DND-41 (cell line): ENCODE results near the gene ARHGAP6.

Experiments used
- CTCF ChIP-seq: IDR thresholded peaks from 2 replicates; pipeline ENCODE4 v1.5.1; 2012; ENCODE audit warnings: borderline replicate concordance, low read length, moderate library complexity, mild to moderate bottlenecking; ENCODE audit not compliant: poor library complexity, severe bottlenecking; ENCODE audit errors: extremely low read depth
- EZH2 ChIP-seq: IDR thresholded peaks from 3 replicates; pipeline ENCODE4 v1.6.1; 2012; ENCODE audit warnings: borderline replicate concordance, low read depth, mild to moderate bottlenecking, moderate library complexity, low read length, inconsistent platforms; ENCODE audit not compliant: severe bottlenecking

DNA sequence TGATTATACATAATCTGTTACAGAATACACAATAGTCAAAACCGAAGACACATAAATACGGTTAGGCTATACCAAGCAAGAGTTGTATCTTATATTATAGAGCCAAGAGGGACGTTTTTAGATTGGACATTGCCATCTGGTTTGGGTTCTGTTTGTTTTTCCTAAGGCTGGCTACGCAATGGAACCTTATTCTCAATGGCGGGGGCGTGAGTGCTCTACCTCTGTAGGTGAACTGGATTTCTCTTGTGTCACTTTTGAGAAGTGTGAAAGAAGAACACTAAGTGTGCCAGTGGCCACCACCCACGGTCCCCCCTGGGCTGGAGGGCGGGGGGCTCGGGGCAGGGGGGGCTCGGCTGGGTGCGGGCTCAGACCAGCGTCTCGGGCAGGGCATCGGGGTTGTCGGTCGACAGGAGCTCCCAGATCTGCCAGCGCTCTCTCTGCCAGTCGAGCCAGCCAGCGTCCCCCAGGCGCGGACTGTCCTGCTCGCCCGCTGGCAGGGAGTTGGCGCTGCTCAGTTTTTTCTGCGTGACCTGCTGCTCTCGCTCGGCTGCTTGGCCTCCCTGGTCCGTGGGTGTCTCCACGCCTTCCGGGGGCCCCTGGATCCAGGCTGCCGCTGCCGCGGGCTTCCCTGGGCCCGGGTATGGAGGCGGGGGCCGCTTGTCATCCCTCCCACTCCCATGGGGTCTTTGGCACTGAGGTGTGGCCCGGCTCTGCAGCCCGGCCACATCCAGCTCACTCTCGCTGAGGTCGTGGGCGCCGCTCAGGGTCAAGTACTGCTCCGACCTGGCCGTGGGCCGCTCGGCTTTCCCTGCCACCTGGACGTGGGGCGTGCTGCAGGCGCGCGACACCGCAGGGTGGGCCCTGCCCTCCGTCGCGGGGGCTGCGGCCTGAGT is 527.0 kb downstream of the ARHGAP6 start:
- TF ChIP-seq CTCF, result no peak
- no peak for TF ChIP-seq EZH2
